ENCODE results near the gene MAPK1IP1L. TPM values are rescaled to one million over a fixed set of nuclear protein-coding genes. Genes with fewer than 3 reads are reported as not detected.
"Not testable (repeated sequence)": the region's sequence is repeated elsewhere in the genome, so short reads cannot be mapped to it uniquely, and the experiment has no call there.

Gene MAPK1IP1L
- total RNA-seq = 114 and 116 TPM in 2 replicates

- intact Hi-C loops (cut with micrococcal nuclease) = loop anchor here (1.0 to 10.0 kb wide), 6 partner anchors 24 to 487 kb away; partner anchors contain the start of genes DLGAP5, GCH1, LGALS3 and SAMD4A
Measured at GRCh38 chr14:55051423-55052268, at the start of gene MAPK1IP1L. Gene MAPK1IP1L, plus strand, starts transcription at chr14:55051647. Its CDS starts 10,037 bp downstream, at chr14:55061684.

GRCh38 chr14:55005071-55005470, 46.4 kb upstream of the MAPK1IP1L start:
- intact Hi-C loops (cut with micrococcal nuclease) = no loop called here

- intact Hi-C loops (cut with micrococcal nuclease) = no loop called here
Measured at GRCh38 chr14:55015006-55015405, 36.4 kb upstream of the MAPK1IP1L start.

- intact Hi-C loops (cut with micrococcal nuclease) = no loop called here
Measured at GRCh38 chr14:55019968-55020554, 31.4 kb upstream of the MAPK1IP1L start.

GRCh38 chr14:55024365-55024764, 27.1 kb upstream of the MAPK1IP1L start:
- intact Hi-C loops (cut with micrococcal nuclease) = not testable (repeated sequence)

- intact Hi-C loops (cut with micrococcal nuclease) = loop anchor here (5.0 kb wide), 2 partner anchors 246 to 539 kb away; partner anchors contain the start of genes FBXO34 and GMFB
Measured at GRCh38 chr14:55025948-55026347, 25.5 kb upstream of the MAPK1IP1L start.

GRCh38 chr14:55026441-55026792, 25.0 kb upstream of the MAPK1IP1L start:
- intact Hi-C loops (cut with micrococcal nuclease) = loop anchor here (5.0 kb wide), 2 partner anchors 246 to 539 kb away; partner anchors contain the start of genes FBXO34 and GMFB

- intact Hi-C loops (cut with micrococcal nuclease) = loop anchor here (1.0 to 5.0 kb wide), 4 partner anchors 24 to 540 kb away; partner anchors contain the start of genes FBXO34, GCH1, GMFB and MAPK1IP1L
Measured at GRCh38 chr14:55026793-55027561, 24.5 kb upstream of the MAPK1IP1L start, which contains the start of the genes SOCS4 and WDHD1. Gene SOCS4, plus strand, starts transcription at chr14:55027236. Its CDS starts 15,806 bp downstream, at chr14:55043042. Gene WDHD1, minus strand, starts transcription at chr14:55027099. Its CDS starts 312 bp downstream, at chr14:55026787.

GRCh38 chr14:55028066-55028465, 23.4 kb upstream of the MAPK1IP1L start:
- intact Hi-C loops (cut with micrococcal nuclease) = loop anchor here (5.0 kb wide), 2 partner anchors 244 to 541 kb away; partner anchors contain the start of genes FBXO34 and GMFB

- intact Hi-C loops (cut with micrococcal nuclease) = loop anchor here (5.0 kb wide), 2 partner anchors 244 to 541 kb away; partner anchors contain the start of genes FBXO34 and GMFB
Measured at GRCh38 chr14:55028476-55028875, 23.0 kb upstream of the MAPK1IP1L start.

GRCh38 chr14:55031190-55031589, 20.3 kb upstream of the MAPK1IP1L start:
- intact Hi-C loops (cut with micrococcal nuclease) = no loop called here

GRCh38 chr14:55037995-55038394, 13.5 kb upstream of the MAPK1IP1L start:
- intact Hi-C loops (cut with micrococcal nuclease) = not testable (repeated sequence)

- intact Hi-C loops (cut with micrococcal nuclease) = no loop called here
Measured at GRCh38 chr14:55038708-55039107, 12.7 kb upstream of the MAPK1IP1L start.

- intact Hi-C loops (cut with micrococcal nuclease) = no loop called here
Measured at GRCh38 chr14:55043528-55043927, 7.9 kb upstream of the MAPK1IP1L start.

- intact Hi-C loops (cut with micrococcal nuclease) = no loop called here
Measured at GRCh38 chr14:55045087-55045486, 6.4 kb upstream of the MAPK1IP1L start.

- intact Hi-C loops (cut with micrococcal nuclease) = no loop called here
Measured at GRCh38 chr14:55047301-55048053, 4.0 kb upstream of the MAPK1IP1L start.

GRCh38 chr14:55048900-55049436, 2.5 kb upstream of the MAPK1IP1L start:
- intact Hi-C loops (cut with micrococcal nuclease) = no loop called here

- intact Hi-C loops (cut with micrococcal nuclease) = loop anchor here (1.0 to 10.0 kb wide), 5 partner anchors 24 to 486 kb away; partner anchors contain the start of genes DLGAP5, GCH1, SAMD4A and SOCS4
Measured at GRCh38 chr14:55051165-55051422, 353 bp upstream of the MAPK1IP1L start.

- intact Hi-C loops (cut with micrococcal nuclease) = loop anchor here (2.0 to 10.0 kb wide), 3 partner anchors 76 to 488 kb away; partner anchors contain the start of genes LGALS3 and SAMD4A
Measured at GRCh38 chr14:55052269-55052930, 953 bp downstream of the MAPK1IP1L start.

All from T-helper 2 cell treated with Interferon-gamma antibody and Interleukin-4, amounts not matched to agents 100 ng/mL and 5 ng/mL, for 36 hours (primary cell).